Ureter (tissue), 1 donor: ENCODE results near the gene PSMC1. TPM values are rescaled to one million over a fixed set of nuclear protein-coding genes. Genes with fewer than 3 reads are reported as not detected.

Source experiments
- DNase-seq: peaks from one replicate; pipeline ENCODE4 v3.0.0-alpha.2; 2020; ENCODE audit warnings: low spot score
- total RNA-seq: library from RNA; stranded (reverse); gene quantifications from one replicate; pipeline ENCODE4 v1.2.4, GENCODE V29; 2023
- donor health status: DM: yes; HTN: yes; CAD: no.

The PSMC1 gene
- total RNA-seq, 1 donor from 2014 or later, result 97.1 TPM

- no peak for DNase-seq
Observed at GRCh38 chr14:90302529-90303303, 46.4 kb downstream of the PSMC1 start.

GRCh38 chr14:90303473-90303872 lies 47.1 kb downstream of the PSMC1 start:
- no peak for DNase-seq

GRCh38 chr14:90304502-90304901 lies 48.1 kb downstream of the PSMC1 start:
- DNase-seq, result no peak

- no peak for DNase-seq
Observed at GRCh38 chr14:90305176-90305601, 48.8 kb downstream of the PSMC1 start.

GRCh38 chr14:90308561-90308960 lies 52.2 kb downstream of the PSMC1 start:
- DNase-seq, result no peak

GRCh38 chr14:90317286-90317685 lies 60.9 kb downstream of the PSMC1 start:
- DNase-seq, result no peak

DNA sequence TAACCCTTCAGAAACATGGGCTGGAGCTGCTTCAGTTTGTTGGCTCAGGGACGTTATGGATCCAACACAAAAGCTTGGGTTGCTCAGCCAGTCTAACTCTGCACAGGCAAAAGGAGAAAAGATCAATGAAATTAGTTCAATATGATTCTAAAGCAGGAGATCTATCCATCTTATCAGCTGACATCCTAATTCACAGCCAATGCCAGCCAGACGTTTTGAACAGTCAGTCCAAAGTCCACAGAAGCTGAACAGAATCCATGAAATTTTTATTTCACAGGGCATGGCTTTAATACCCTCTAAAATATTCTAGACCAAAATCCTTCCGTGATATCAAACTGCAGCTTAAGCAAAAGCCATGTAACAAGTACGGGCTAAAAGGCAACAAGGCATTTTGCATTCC lies 61.7 kb downstream of the PSMC1 start:
- DNase-seq, result no peak

DNA sequence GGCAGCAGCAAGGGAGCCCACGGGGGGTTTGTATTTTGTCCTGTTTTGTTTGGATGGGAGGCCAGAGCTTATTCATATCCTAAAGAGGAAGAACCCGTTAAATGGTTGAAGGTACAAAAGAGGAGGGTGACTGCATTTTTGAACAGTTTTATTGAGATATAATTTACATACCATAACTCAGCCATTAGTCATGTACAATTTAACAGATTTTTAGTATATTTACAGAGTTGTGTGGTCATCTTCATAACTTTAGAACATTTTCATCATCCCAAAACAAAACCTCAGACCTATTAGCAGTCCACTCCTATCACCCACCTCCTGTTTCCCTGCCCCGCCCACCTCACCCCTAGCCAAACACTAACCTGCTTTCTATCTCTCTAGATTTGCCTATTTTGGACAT lies 62.8 kb downstream of the PSMC1 start:
- no peak for DNase-seq

DNA sequence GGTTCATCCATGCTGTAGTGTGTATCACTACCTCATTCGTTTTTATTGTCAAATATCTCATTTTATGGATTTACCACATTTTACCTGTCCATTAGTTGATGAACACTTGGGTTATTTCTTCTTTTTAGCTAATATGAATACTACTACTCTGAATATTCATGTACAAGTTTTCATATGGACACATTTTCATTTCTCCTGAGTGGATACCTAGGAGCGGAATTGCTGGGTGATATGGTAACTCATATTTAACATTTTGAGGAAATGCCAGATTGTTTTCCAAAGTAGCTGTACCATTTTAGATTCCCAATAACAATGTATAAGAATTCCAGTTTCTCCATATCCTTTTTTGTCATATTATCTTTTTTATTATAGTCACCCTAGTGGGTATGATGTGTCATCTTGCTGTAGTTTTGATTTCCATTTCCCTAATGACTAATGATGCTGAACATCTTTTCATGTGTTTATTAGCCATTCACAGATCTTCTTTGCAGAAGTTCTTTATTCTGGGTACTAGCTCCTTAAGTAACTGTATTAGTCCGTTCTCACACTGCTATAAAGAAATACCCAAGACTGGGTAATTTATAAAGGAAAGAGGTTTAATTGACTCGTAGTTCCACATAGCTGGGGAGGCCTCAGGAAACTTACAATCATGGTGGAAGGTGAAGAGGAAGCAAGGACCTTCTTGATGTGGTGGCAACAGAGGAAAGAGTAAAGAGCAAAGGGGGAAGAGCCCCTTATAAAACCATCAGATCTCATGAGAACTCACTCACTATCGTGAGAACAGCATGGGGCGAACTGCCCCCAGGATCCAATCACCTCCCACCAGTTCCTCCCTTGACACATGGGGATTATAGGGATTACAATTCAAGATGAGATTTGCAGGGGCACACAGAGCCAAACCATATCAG lies 63.5 kb downstream of the PSMC1 start:
- no peak for DNase-seq

- DNase-seq, result no peak
Observed at GRCh38 chr14:90321891-90322290, 65.5 kb downstream of the PSMC1 start.

Other genes starting within 250 kb of the PSMC1 start
- 0.39 TPM for gene KCNK13, start 194.6 kb upstream of the PSMC1 start, total RNA-seq
- gene NRDE2, start 75.4 kb downstream of the PSMC1 start, total RNA-seq, result 38.0 TPM
- 335 TPM for gene CALM1, start 140.5 kb downstream of the PSMC1 start, total RNA-seq